ENCODE data around the gene ANKS1B.

Gene ANKS1B

GRCh38 chr12:99147130-99147529 is 837.6 kb downstream of the ANKS1B start:
- Histone ChIP-seq H3K27ac (ENCODE audit: low read depth, low read length, poor library complexity, severe bottlenecking) (no peak overlapping the region), H3F3A (ENCODE audit: insufficient read depth, low read length) (no peaks in the 10 kb centered on the region), H3K36me3 (ENCODE audit: insufficient read depth, low read length) (no peaks in the 10 kb centered on the region), H3K4me3 (ENCODE audit: low read depth, low read length, poor library complexity, severe bottlenecking) (no peak overlapping the region), H3K9ac (ENCODE audit: low read length) (no peak overlapping the region), H3K27me3 (ENCODE audit: insufficient read depth, low read length) (no peaks in the 10 kb centered on the region), H3K79me2 (ENCODE audit: insufficient read depth, low read length) (no peaks in the 10 kb centered on the region), H3K9me3 (ENCODE audit: low read length) (no peaks in the 10 kb centered on the region), H4K20me1 (ENCODE audit: insufficient read depth, low read length) (no peaks in the 10 kb centered on the region), H3K4me1 (ENCODE audit: insufficient read depth, low read length, severe bottlenecking) (no peaks in the 10 kb centered on the region), H3K4me2 (ENCODE audit: low read length) (no peak overlapping the region), H2AFZ (ENCODE audit: low read length) (no peak overlapping the region), H3K9me2 (ENCODE audit: low read depth, low read length) (no peaks in the 10 kb centered on the region)
- TF ChIP-seq EZH2 (IDR thresholded peaks at IDR 0.05; ENCODE audit: borderline replicate concordance, low read length) (no peak), CTCF (IDR thresholded peaks at IDR 0.05; ENCODE audit: low read length) (no peak)

- no peak for TF ChIP-seq CTCF (IDR thresholded peaks at IDR 0.05; ENCODE audit: low read length)
- no peak for TF ChIP-seq EZH2 (IDR thresholded peaks at IDR 0.05; ENCODE audit: borderline replicate concordance, low read length)
- Histone ChIP-seq H3K4me2 (ENCODE audit: low read length) (no peak overlapping the region), H3K9me2 (ENCODE audit: low read depth, low read length) (no peaks in the 10 kb centered on the region), H4K20me1 (ENCODE audit: insufficient read depth, low read length) (no peaks in the 10 kb centered on the region), H3K27ac (ENCODE audit: low read depth, low read length, poor library complexity, severe bottlenecking) (no peak overlapping the region), H2AFZ (ENCODE audit: low read length) (no peak overlapping the region), H3K4me3 (ENCODE audit: low read depth, low read length, poor library complexity, severe bottlenecking) (no peak overlapping the region), H3K9ac (ENCODE audit: low read length) (no peak overlapping the region), H3F3A (ENCODE audit: insufficient read depth, low read length) (no peaks in the 10 kb centered on the region), H3K79me2 (ENCODE audit: insufficient read depth, low read length) (no peaks in the 10 kb centered on the region), H3K27me3 (ENCODE audit: insufficient read depth, low read length) (no peaks in the 10 kb centered on the region), H3K4me1 (ENCODE audit: insufficient read depth, low read length, severe bottlenecking) (no peaks in the 10 kb centered on the region), H3K9me3 (ENCODE audit: low read length) (no peaks in the 10 kb centered on the region), H3K36me3 (ENCODE audit: insufficient read depth, low read length) (no peaks in the 10 kb centered on the region)
These were observed 838.0 kb downstream of the ANKS1B start for GRCh38 chr12:99146730-99147129.

- H3K4me3 ChIP-seq (ENCODE audit: low read depth, low read length, poor library complexity, severe bottlenecking): no peak overlapping the region
- no peaks in the 10 kb centered on the region for H3K9me3 ChIP-seq (ENCODE audit: low read length)
- no peaks in the 10 kb centered on the region for H3K4me1 ChIP-seq (ENCODE audit: insufficient read depth, low read length, severe bottlenecking)
- H3F3A ChIP-seq (ENCODE audit: insufficient read depth, low read length): no peaks in the 10 kb centered on the region
- H2AFZ ChIP-seq (ENCODE audit: low read length): no peak overlapping the region
- no peaks in the 10 kb centered on the region for H3K27me3 ChIP-seq (ENCODE audit: insufficient read depth, low read length)
- H3K36me3 ChIP-seq (ENCODE audit: insufficient read depth, low read length): no peaks in the 10 kb centered on the region
- H3K27ac ChIP-seq (ENCODE audit: low read depth, low read length, poor library complexity, severe bottlenecking): no peak overlapping the region
- H3K79me2 ChIP-seq (ENCODE audit: insufficient read depth, low read length): no peaks in the 10 kb centered on the region
- no peaks in the 10 kb centered on the region for H4K20me1 ChIP-seq (ENCODE audit: insufficient read depth, low read length)
- H3K4me2 ChIP-seq (ENCODE audit: low read length): no peak overlapping the region
- H3K9ac ChIP-seq (ENCODE audit: low read length): no peak overlapping the region
- no peaks in the 10 kb centered on the region for H3K9me2 ChIP-seq (ENCODE audit: low read depth, low read length)
- no peak for TF ChIP-seq CTCF (IDR thresholded peaks at IDR 0.05; ENCODE audit: low read length)
- no peak for TF ChIP-seq EZH2 (IDR thresholded peaks at IDR 0.05; ENCODE audit: borderline replicate concordance, low read length)
These were observed 838.6 kb downstream of the ANKS1B start for GRCh38 chr12:99146185-99146584.

Measured in OCI-LY1 (cell line).